HG02970 (cell line): ENCODE data around the gene C12orf75.
"Not testable (repeated sequence)": the region's sequence is repeated elsewhere in the genome, so short reads cannot be mapped to it uniquely, and the experiment has no call there.

ENCODE experiments used
- ATAC-seq: cut with Tn5 transposase; IDR thresholded peaks from one replicate; pipeline ENCODE4 v1.9.1; 2021; ENCODE audit warnings: mild to moderate bottlenecking, moderate library complexity, moderate number of reproducible peaks; ENCODE audit not compliant: unreplicated experiment, low FRiP score

Gene C12orf75

DNA sequence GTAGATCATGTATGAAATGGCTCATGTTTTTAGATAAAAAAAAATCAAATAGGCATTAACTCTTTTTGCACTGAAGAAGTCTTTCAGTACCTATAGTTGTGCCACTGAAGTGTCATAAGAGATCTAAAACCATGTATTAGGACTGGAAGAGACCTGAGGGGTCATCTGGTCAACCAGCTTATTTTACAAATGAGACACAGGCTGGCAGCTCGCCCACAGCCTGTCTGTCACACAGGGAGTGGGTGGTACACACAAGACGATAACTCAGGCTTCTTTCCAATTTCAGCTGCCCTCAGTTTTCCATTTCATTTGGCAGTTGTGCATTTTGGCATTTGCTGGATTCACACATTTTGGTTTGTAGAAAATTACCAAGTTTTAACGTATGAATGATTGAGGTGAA is 34.7 kb downstream of the C12orf75 start:
- ATAC-seq: no peak

DNA sequence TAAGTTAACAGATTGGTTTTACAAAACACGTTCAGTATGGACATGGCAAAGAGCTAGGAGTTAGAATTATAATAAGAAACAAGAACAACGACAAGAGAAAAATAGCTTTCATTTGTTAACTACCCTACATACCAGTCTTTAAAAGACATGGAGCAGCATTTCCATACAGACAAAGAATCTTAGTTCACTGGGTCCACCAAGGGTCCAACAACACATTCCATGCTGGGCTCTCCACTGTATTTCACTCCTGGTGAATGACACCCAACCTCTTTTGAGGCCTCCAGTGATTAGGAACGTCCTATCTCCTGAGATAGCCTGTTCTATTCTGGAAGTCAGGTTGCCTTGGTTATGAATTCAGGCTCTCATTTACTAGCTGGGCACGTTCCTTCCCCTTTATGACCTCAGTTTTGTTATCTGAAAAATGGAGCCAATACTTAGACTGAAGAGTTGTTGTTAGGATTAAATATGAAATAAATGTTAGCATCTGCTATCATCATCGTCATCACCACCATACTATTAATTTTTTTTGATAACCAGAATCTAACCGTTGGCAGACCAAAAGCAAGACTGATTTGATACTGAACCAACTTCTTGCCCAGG is 37.7 kb downstream of the C12orf75 start:
- no peak for ATAC-seq

- ATAC-seq: no peak
These were observed 38.5 kb downstream of the C12orf75 start for GRCh38 chr12:105369014-105369413.

GRCh38 chr12:105374303-105374702 is 43.8 kb downstream of the C12orf75 start:
- ATAC-seq: no peak

DNA sequence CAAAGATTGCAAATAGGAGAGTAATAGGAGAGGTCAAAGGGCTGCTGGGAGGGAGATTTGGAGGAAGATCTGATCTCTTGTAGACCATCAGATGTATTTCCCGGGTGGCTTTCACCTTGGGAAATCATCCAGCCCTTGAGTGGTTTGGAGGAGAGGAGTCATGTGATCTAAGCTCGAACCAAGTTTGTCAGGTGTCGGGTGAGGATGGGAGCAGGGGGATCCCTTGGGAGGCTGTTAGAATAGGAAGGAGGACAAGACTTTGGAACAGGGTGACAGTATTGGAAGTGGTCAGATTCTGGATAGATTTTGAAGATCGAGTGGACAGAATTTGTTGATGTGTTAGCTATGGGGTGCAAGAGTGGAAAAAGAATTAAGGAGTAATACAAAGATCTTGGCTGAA is 46.6 kb downstream of the C12orf75 start:
- ATAC-seq: no peak

DNA sequence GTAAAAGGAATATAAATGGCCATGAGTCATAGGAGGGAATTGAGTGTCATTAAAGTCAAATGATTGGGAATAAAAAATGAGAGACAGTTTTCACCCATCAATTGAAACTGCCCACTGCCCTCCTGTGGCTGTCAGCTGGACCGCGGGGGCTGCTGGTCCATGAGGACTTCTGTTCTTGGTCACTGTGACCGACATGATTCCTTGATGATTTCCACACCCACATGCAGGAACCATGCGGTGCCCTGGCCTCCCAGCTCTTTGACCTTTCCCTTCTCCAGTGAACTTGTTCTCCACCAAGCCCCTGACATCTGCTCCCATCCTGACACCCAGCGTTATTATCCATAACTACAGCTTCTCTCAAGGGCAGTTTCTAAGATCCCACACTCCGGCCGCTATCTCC is 48.4 kb downstream of the C12orf75 start:
- ATAC-seq: no peak

- ATAC-seq: no peak
These were observed 52.5 kb downstream of the C12orf75 start for GRCh38 chr12:105382771-105383622.

DNA sequence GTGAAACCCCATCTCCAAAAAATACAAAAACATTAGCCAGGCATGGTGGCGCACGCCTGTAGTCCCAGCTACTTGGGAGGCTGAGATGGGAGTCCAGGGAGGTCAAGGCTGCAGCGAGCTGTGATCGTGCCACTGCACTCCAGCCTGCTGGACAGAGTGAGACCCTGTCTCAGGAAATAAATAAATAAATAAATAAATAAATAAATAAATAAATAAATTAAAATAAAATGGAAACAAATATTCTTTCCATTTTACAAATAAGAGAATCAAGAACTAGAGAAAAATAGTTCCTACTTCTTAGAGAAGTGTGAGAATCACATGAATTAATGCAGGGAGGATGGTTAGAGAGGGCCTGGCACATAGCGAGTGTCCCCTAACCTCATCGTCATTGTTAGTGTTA is 53.7 kb downstream of the C12orf75 start:
- ATAC-seq: no peak

GRCh38 chr12:105384916-105385535 is 54.5 kb downstream of the C12orf75 start:
- no peak for ATAC-seq

GRCh38 chr12:105386431-105386830 is 55.9 kb downstream of the C12orf75 start:
- no peak for ATAC-seq

DNA sequence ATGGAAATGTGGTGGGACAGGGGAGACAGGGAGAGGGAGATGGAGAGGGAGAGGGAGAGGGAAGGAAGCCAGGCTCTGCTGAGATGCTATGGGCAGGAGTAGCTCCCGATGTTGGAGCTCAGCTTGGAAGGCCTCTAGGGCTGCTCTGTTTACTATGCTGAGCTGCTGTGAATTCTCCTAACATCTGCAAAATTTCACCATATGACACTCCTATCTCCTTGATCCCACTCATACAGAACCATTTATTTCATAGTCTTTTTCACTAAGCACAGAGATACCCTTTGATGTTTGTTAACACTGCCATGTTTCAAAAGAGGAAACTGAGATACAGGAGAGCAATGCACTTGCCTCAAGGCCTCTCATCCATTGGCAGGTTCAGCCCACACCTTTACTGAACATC is 60.7 kb downstream of the C12orf75 start:
- ATAC-seq: no peak

GRCh38 chr12:105393587-105393986 is 63.1 kb downstream of the C12orf75 start:
- no peak for ATAC-seq

GRCh38 chr12:105396024-105396423 is 65.5 kb downstream of the C12orf75 start:
- no peak for ATAC-seq

DNA sequence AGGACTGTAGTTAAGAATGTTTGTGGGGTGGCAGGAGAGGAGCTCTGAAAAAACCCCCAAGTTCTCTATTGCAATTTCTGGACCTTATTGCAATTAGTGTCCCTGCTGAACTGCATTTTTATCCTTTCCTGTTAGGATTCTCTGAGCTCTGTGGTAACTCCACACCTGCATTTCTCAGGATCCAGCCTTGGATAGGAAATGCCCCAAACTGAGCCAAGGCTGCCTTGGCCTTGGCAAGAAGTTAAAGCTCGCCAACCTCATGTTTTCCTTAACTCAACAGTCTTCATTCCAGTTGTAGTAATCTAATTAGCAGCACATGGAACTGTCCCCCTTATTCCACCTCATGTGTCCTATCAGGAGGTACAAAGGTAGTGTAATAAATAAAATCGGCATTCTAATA is 66.5 kb downstream of the C12orf75 start:
- no peak for ATAC-seq

DNA sequence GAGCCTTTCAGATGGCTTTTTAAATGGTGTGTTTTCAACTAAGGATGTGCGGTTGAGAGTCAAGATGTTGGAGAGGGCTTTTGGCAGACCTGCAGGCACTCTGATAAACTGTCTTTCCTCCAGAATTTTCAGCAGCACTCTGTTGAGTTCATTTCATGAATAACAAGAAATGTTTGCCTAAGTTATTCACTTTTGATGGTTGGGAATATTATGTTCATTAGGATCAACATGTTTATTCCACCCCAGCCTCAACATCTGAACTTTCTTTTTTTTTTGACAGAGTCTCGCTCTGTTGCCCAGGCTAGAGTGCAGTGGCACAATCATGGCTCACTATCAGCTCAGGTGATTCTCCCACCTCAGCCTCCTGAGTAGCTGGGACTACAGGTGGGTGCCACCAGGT is 68.4 kb downstream of the C12orf75 start:
- no peak for ATAC-seq

- ATAC-seq: no peak
These were observed 69.1 kb downstream of the C12orf75 start for GRCh38 chr12:105399428-105400081.

DNA sequence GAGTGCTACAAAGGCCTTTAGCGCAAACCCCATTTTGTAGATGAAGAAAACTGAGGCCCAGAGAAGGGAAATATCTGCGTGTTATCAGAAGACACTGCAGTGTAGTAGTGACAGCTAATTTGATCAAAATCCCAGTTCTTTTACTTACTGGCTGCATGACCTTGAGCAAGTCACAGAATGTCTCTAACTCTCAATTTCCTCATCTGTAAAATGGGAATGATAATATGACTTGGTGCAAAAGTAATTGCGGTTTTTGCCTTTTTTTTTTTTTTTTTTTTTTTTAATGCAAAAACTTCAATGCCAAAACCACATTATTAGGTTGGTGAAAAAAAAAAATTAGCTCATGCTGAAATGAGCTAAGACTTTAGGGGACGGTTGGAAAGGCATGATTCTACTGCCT is 69.7 kb downstream of the C12orf75 start:
- no peak for ATAC-seq

- ATAC-seq: no peak
These were observed 70.7 kb downstream of the C12orf75 start for GRCh38 chr12:105401198-105401597.

GRCh38 chr12:105402366-105402765 is 71.9 kb downstream of the C12orf75 start:
- ATAC-seq: no peak

DNA sequence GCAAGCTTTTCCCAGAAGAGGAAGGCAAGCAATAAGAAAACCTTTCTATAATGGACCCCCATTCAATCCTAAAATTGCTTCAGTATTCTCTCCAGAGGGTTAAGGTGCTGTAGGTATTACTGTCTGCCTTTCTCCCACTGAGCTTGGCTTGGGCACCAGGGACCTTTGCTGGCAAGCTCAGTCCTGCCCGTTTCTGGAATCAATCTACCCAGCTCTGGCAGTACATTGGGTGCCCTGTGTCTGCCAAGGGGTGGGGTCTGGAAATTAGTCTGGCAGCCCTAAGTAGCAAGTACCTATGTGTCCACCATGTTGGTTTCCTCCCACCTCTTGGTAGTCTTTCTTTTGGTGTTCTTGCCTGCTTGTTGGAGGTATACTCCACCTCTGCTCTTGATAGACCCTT is 72.6 kb downstream of the C12orf75 start:
- ATAC-seq: no peak

- not testable (repeated sequence) for ATAC-seq
These were observed 73.6 kb downstream of the C12orf75 start for GRCh38 chr12:105404134-105404533.
